WERI-Rb-1 (cell line): ENCODE data around the gene PINK1.

Source experiments
- DNase-seq: peaks from one replicate; pipeline ENCODE4 v3.0.0-alpha.2; 2020
- H3K27ac ChIP-seq: fragments of 250-450 bp; sonication (Bioruptor Pico); 2 replicates; pipeline ENCODE4 v1.5.1; 2020; ENCODE audit warnings: mild to moderate bottlenecking, moderate library complexity
- H3K27me3 ChIP-seq: fragments of 250-450 bp; sonication (Bioruptor Pico); 2 replicates; pipeline ENCODE4 v1.5.1; 2021; ENCODE audit warnings: mild to moderate bottlenecking, low read depth, moderate library complexity; ENCODE audit not compliant: insufficient read depth, severe bottlenecking
- H3K36me3 ChIP-seq: fragments of 250-450 bp; sonication (Bioruptor Pico); 2 replicates; pipeline ENCODE4 v1.5.1; 2020; ENCODE audit warnings: mild to moderate bottlenecking, moderate library complexity
- H3K4me3 ChIP-seq: 2 replicates; pipeline ENCODE4 v1.5.1; 2011; ENCODE audit warnings: low read depth, mild to moderate bottlenecking, control low read depth, low read length
- H3K9me3 ChIP-seq: fragments of 250-450 bp; sonication (Bioruptor Pico); 2 replicates; pipeline ENCODE4 v1.5.1; 2021; ENCODE audit warnings: mild to moderate bottlenecking, moderate library complexity; ENCODE audit not compliant: severe bottlenecking
- TF ChIP-seq, protein P1 (sequence below): IDR thresholded peaks from 2 replicates; pipeline ENCODE4 v1.5.1; 2011; ENCODE audit warnings: low read depth, mild to moderate bottlenecking, control low read depth, inconsistent platforms, low read length

PINK1 gene

GRCh38 chr1:20661207-20662109 lies 28.2 kb downstream of the PINK1 start, which contains the start of gene DDOST:
DDOST (minus strand) TSS chr1:20661369; CDS start chr1:20661350, 19 bp downstream.
- Histone ChIP-seq H3K27me3 (no peaks in the 10 kb centered on the region), H3K36me3 (peaks cover 33% of the 10 kb centered on the region), H3K4me3 (peak within 1 kb of the TSS; percentile 97), H3K9me3 (no peaks in the 10 kb centered on the region), H3K27ac (peak within 1 kb of the TSS; percentile 85)
- TF ChIP-seq, protein P1, sequence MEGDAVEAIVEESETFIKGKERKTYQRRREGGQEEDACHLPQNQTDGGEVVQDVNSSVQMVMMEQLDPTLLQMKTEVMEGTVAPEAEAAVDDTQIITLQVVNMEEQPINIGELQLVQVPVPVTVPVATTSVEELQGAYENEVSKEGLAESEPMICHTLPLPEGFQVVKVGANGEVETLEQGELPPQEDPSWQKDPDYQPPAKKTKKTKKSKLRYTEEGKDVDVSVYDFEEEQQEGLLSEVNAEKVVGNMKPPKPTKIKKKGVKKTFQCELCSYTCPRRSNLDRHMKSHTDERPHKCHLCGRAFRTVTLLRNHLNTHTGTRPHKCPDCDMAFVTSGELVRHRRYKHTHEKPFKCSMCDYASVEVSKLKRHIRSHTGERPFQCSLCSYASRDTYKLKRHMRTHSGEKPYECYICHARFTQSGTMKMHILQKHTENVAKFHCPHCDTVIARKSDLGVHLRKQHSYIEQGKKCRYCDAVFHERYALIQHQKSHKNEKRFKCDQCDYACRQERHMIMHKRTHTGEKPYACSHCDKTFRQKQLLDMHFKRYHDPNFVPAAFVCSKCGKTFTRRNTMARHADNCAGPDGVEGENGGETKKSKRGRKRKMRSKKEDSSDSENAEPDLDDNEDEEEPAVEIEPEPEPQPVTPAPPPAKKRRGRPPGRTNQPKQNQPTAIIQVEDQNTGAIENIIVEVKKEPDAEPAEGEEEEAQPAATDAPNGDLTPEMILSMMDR = peak; percentile 56
- DNase-seq = peak; percentile 98

DNA sequence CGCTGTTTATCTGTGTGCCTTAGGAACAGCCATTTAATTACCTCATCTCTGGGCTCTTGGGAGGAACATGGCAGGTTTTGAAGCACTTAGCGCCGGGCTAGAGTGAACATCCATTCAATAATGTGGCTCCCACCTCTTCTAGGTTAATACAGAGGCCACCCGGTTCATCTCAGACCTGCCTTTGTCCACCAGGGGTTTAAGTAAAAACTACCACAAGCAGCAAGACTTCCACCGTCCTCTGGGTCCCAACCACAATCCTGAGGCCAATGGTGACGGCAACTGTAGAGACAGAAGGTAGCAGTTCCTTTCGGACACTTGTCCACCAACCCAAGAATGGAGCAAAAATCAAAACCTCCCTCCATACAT lies 28.8 kb downstream of the PINK1 start:
- TF ChIP-seq, protein P1 = no peak
- no peak for DNase-seq
- Histone ChIP-seq H3K9me3 (no peaks in the 10 kb centered on the region), H3K27me3 (no peaks in the 10 kb centered on the region), H3K36me3 (peaks cover 27% of the 10 kb centered on the region), H3K27ac (peak overlapping the region; percentile 85), H3K4me3 (peak overlapping the region; percentile 97)

- Histone ChIP-seq H3K9me3 (no peaks in the 10 kb centered on the region), H3K27ac (no peak overlapping the region), H3K4me3 (no peak overlapping the region), H3K36me3 (peaks cover 14% of the 10 kb centered on the region), H3K27me3 (no peaks in the 10 kb centered on the region)
- TF ChIP-seq, protein P1 = peak; percentile 34; the same call in 1 of the 2 replicates
- no peak for DNase-seq
These were observed 30.1 kb downstream of the PINK1 start for GRCh38 chr1:20663365-20663764.

DNA sequence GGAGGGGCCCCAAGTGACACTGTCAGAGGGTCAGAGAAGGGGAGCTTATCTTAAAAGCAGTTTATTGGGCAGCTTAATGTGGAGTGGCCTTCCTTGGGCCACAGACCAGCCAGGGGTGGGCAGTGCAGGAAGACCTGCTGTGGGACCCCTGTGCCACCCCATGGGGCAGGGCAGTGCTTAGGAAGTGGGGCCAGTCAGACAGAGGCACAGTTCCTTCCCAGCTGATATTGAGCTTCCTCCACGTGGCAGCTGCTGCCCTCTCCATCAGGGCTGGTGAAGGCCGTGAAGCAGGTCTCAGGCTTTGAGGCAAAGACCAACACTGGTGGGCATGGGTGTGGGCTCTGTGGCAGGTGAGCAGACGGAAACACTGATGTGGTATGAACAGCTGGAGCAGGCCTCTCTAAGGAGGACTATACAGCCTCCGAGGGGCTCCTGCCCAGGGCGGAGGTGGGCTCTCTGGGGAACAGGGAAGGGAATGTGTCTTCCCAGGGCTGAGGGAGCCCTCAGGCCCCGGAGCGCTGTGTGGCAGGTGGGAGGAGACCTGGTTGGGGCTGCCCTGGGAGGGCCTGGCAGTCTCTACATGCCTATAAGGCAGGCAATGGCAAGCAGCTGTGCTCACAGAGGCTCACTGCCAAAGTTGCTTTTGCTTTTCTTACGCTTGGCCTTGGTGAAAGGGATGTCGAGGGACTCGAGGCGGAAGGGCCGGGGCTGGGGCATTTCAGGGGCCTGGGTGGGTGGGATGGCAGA lies 30.9 kb downstream of the PINK1 start:
- no peak for DNase-seq
- peaks cover 11% of the 10 kb centered on the region for H3K36me3 ChIP-seq
- no peak overlapping the region for H3K27ac ChIP-seq
- no peaks in the 10 kb centered on the region for H3K9me3 ChIP-seq
- no peaks in the 10 kb centered on the region for H3K27me3 ChIP-seq
- H3K4me3 ChIP-seq = no peak overlapping the region
- TF ChIP-seq, protein P1 = no peak

DNA sequence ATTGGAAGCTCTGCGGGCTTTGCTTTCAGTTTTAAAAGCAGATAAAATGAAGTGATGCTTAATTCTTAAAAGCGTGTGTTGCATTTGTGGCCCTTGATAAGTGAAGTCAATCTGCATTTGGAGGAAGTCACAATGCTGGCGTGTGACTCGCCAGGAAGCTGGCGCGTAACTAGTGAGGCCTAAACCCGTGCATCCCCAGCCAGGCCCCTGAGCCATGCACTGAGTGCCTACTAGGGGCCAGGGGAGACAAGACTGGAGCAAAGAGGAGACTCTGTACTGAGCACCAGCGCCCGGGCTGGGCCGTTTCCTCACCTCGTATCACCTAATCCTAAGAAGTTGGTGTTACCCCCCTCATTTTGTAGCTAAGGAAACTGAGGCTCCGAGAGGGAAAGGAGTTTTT lies 32.5 kb downstream of the PINK1 start:
- Histone ChIP-seq H3K27ac (no peak overlapping the region), H3K4me3 (no peak overlapping the region), H3K36me3 (no peaks in the 10 kb centered on the region), H3K9me3 (no peaks in the 10 kb centered on the region), H3K27me3 (no peaks in the 10 kb centered on the region)
- no peak for DNase-seq
- TF ChIP-seq, protein P1 = no peak
